HG03196 (cell line): ENCODE data around the gene DTYMK.
A peak's percentile ranks its signal among the peaks of the same experiment; 100 is the strongest.

Experiments
- ATAC-seq: cut with Tn5 transposase; IDR thresholded peaks from one replicate; pipeline ENCODE4 v1.9.1; 2021; ENCODE audit not compliant: unreplicated experiment

The DTYMK gene

DNA sequence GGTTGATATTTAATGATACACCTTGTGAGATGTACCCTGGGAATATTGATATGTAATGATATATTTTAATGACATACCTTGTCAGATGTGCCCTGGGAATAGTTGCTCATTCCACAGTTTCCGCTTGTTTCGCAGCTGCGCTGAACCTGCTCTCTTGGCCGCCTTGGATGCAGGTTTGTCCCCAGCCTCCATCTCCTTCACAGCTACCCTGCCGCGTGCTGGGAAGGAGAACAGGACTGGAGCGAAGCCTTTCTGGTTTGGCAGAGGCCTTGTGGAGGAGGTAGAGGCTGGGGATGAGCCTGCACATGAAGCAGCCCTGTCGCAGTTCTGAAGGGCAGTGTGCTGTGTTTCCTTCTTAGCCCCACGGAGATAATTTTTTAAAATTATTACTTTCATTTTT, 34.5 kb downstream of the DTYMK start:
- no peak for ATAC-seq

DNA sequence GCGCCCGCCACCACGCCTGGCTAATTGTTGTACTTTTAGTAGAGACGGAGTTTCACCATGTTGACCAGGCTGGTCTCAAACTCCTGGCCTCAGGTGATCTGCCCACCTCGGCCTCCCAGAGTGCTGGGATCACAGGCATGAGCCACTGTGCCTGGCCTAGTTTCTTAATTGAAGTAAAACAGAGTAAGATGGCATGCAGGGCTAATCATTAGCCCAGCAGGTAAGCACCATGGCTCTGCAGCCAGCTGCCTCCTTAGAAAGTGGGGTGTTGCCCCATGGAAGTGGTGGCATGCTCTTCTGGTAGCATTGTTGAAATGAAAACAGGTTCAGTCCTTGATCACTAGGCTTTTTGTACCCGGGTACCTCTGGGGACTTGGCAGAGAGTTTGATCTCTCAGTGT, 36.7 kb downstream of the DTYMK start:
- ATAC-seq = no peak

DNA sequence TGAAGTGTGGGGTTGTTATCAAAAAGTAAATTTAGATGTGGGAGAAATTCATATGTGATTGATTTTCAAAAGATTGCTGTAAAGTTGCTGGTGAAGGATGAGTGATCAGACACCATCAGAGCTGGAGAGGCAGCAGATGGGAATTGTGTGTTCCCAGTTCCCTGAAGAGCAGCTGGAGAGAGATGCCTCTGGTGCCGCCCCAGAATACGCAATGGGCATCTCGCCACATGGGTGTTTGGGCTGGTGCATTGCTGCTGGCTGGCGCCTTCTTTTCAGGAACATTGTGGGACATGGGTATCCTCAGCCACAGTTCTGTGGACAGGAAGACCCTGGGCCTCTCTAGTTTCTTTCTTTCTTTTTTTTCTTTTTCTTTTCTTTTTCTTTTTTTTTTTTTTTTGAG, 37.2 kb downstream of the DTYMK start:
- ATAC-seq = no peak

DNA sequence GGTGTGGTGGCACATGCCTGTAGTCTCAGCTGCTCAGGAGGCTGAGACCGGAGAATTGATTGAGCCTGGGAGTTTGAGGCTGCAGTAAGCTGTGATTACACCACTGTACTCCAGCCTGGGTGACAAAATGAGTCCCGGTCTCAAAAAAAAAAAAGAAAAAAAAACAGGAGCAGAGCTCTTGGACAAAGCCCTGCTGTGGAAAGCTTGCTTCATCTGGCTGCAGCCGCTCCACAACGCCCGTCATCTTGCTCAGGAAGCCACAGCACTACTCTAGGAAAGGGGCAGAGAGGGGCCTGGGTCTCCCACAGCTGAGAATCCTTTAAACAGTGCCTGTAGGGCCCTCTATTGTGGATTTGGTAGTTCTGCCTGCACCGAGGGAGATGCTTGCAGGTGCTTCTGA, 38.2 kb downstream of the DTYMK start:
- ATAC-seq = no peak

- no peak for ATAC-seq
Measured at GRCh38 chr2:241645915-241646645, 40.5 kb downstream of the DTYMK start.

GRCh38 chr2:241645056-241645914, 41.3 kb downstream of the DTYMK start:
- ATAC-seq = no peak

GRCh38 chr2:241641631-241642030, 45.0 kb downstream of the DTYMK start:
- no peak for ATAC-seq

DNA sequence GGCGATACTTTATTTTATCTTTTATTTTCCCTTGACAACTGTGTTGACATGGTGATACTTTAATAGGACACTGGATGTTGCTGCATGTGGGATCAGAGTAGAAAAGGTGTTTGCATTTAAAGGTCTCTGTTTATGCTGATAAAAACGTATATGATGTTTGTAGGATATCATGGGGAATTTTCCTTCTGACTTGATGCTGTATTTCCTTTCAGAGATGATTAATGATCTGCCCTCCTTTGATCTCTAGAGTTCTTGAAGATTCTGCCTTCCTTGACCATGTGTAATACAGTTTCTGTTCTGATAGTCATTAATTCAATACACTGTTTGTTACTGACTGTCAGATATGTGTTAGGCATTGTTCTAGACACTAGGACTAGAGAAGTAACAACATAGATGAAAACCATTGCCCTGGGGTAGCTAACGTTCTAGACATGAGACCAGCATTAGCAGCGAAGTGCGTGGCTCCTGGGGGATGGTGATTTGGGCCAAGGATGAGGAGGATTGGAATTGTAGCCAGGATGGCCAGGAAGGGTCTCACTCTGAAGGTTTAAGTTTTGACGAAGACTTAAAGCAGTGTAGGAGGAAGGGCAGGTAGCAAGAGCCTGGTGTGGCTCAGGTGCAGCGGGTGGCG, 46.3 kb downstream of the DTYMK start:
- no peak for ATAC-seq

DNA sequence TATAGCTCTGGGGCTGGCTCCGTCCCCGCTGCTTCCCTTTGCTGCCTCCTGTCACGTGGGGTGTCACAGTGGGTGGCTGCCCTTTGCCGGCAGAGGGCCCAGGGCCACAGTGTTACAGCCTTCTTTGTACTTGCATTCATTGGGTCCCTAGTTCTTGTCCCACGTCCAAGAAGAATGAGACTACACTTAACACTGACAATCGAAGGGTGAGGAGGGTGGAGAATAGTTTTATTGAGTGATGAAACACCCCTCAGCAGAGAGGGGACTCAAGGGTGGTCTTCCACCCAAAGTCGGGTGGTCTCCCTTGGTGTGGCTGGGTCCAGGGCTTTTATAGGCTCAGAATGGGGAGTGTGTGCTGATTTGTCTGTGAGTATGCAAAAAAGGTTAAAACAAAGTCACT, 47.2 kb downstream of the DTYMK start:
- ATAC-seq = no peak

- no peak for ATAC-seq
Measured at GRCh38 chr2:241638940-241639339, 47.7 kb downstream of the DTYMK start.

DNA sequence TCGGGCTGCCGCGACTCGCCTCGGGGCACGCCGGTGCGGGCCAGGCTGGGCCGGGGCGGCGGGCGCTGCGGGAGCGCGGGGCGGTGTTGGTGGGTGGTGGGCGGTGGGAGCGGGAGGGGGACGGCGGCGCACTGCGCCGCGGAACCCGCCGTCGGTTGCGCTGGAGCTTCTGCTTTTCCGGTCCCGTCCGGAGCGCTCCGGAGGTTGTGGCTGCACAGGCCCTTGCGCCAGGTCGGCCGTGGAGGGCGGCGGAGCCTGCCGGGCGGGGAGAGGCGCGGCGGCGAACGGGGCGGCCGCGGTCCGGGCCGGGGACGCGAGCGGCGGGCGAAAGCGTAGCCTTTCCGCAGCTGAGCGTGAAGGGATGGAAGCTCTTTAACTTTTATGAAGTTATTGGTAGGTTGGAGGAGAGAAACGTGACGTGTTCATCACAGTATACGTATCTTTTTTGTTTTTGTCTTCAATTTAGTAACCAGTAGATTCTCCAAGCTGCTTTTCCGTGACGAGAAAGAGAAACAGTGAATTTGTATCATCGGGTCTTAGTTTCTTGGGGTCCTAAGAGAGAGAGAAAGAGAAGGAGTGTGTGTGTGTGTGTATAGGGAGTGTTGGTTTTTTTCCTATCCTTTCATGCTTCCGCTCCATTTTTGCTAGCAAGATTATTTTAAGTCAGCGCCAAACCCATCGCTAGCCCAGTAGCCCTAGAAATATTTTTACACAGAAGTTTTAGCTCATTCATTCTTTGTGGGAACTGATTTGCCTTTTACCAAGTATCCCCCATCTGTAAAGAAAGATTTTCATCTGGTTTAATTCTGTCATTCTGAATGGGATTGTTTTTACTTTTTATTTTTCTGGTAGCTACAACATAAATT, 48.6 kb downstream of the DTYMK start:
- ATAC-seq = peak; percentile 15

GRCh38 chr2:241637018-241637794, 49.4 kb downstream of the DTYMK start, which contains the start of the genes ATG4B and THAP4:
Gene ATG4B, plus strand, starts transcription at chr2:241637693. Its CDS starts 22 bp downstream, at chr2:241637715.
Gene THAP4, minus strand, starts transcription at chr2:241637158. Its CDS starts 141 bp downstream, at chr2:241637017.
- ATAC-seq = peak; percentile 80

DNA sequence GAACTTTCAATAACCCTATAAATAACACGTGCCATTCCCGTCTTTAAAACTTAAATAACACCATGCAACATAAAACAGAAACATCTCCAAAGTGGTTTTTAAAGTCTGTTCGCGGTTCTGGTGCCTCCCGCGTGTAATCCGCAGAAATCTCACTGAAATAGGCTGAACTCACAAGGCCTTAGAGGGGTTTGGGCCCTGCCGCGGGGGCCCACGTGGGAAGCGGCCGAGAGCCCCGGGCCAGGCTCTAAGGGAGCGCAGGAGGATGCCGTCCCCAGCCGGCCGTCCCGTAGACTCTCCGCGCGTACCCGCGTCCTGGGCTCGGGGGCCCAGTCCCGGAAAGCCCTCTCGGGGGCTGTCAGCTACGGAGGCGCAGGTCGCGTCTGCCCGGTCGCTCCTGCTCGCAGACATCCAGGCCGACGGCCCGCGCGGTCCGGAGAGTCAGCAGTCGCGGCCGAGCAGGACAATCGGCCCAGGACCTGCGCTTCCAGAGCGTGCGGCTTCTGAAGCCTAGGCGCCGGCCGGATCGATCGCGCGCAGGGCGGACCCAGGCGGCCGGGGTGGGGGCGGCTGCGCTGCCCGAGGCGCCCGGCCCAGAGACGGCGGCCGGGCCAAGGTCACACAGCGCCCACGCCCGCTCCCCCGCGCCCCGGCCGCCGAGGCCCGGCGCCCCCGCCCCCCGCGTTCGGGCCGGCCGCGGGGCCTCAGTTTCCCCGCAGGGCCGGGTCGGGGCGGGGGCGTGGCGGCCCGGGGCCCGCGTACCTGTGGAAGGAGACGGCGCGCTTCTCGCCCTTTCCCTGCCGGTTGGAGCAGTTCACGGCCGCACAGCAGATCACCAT, 50.2 kb downstream of the DTYMK start:
- peak; percentile 21 for ATAC-seq

- no peak for ATAC-seq
Measured at GRCh38 chr2:241635756-241636155, 50.9 kb downstream of the DTYMK start.

DNA sequence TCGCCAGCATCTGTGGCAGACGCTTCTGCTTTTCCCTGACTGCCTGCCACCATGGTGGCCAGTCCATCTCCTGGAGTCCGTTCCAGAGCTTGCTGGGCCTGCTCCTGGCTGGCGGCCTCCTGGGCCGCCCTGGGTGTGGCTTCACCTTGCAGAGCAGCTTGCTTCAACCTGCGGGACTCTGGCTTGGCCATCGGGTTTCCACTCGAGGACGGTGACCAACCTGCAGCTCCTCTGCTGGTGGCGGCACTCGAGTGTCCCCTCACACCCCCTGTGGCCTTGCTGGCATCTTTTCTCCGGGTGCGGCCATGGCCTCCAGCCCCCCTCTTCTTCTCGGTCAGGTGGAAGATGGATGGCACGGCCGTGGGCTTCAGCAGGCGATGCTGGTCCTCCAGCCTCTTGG, 53.1 kb downstream of the DTYMK start:
- ATAC-seq = no peak

GRCh38 chr2:241632478-241633325, 53.9 kb downstream of the DTYMK start:
- no peak for ATAC-seq

DNA sequence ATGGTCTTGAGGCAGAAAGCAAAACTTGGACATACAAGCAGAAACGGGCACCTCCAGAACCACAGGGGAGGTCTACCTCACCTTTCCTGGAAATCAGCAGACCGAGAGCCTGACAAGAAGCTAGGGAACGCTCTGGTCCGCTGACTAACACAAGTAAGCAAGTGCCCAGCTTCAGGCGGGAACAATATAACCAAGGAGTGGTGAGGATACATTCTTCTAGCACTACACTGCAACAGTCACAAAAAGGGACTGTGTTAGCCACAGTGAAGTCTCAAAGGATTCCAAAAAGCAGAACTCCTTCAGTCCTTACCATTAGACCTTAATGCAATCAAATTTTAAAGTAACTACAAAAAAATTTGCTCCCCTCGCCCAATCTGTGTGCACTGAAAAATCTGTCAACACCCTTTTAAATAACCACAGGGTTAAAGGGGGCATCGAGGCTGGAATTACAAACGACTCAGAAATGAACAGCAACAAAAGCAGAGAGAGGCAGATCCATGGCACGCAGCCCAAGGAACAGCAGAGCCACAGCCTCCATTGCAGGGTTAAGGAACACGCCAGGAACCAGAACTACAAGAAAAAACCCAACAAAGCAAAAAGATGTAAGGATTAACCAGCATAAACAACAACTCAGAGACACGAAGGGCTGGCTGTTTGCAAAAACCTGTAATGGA, 56.7 kb downstream of the DTYMK start:
- no peak for ATAC-seq

DNA sequence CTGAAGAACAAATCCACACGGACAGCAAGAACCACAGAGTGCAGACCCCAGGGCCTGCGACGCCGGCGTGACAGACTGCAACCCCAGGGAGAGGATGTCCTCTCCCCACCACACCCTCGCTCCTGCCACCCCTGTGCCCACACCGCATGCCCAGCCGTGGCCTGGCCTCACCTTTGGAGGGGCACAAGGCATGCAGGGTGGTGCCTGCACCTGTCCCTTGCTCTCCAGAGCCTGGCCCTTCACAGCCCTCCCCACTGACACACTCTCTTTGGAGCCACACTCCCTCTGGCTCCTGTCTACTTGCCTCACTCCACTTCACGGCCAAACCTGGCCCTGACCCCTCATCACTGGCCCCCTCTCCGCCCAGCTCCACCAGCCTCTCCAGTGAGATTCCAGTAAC, 58.9 kb downstream of the DTYMK start:
- ATAC-seq = no peak
